Mesendoderm (in vitro differentiated cells): Measurements from ENCODE around the gene ARHGAP26.
A peak's percentile ranks its signal among the peaks of the same experiment; 100 is the strongest.

ENCODE experiments used
- DNase-seq: peaks from one replicate; pipeline ENCODE4 v3.0.0; 2013
- H2AK5ac ChIP-seq: 2 replicates; pipeline ENCODE4 v1.6.1; 2013; ENCODE audit warnings: low read length, inconsistent platforms
- H2BK120ac ChIP-seq: 2 replicates; pipeline ENCODE4 v1.6.1; 2013; ENCODE audit warnings: low read depth, mild to moderate bottlenecking, low read length, moderate library complexity, mixed read lengths
- H2BK15ac ChIP-seq: replicated peaks from 2 replicates; pipeline ENCODE4 v1.6.1; 2013; ENCODE audit warnings: low read depth, mild to moderate bottlenecking, moderate library complexity
- H2BK5ac ChIP-seq: 2 replicates; pipeline ENCODE4 v1.6.1; 2013; ENCODE audit warnings: low read length, inconsistent platforms
- H3K18ac ChIP-seq: 2 replicates; pipeline ENCODE4 v1.6.1; 2013; ENCODE audit warnings: mild to moderate bottlenecking, low read length, mixed read lengths
- H3K23ac ChIP-seq: one replicate; pipeline ENCODE4 v1.6.1; 2013; ENCODE audit warnings: low read length
- H3K27ac ChIP-seq: 2 replicates; pipeline ENCODE4 v1.5.1; 2013; ENCODE audit warnings: low read depth, mild to moderate bottlenecking, inconsistent platforms, low read length, moderate library complexity
- H3K27me3 ChIP-seq: 2 replicates; pipeline ENCODE4 v1.6.1; 2013; ENCODE audit warnings: low read length, control low read depth, mild to moderate bottlenecking, inconsistent platforms; ENCODE audit not compliant: insufficient read depth, poor library complexity
- H3K36me3 ChIP-seq: 2 replicates; pipeline ENCODE4 v1.6.1; 2013; ENCODE audit warnings: low read length, inconsistent platforms; ENCODE audit not compliant: control insufficient read depth, insufficient read depth
- H3K4ac ChIP-seq: one replicate; pipeline ENCODE4 v1.6.1; 2013; ENCODE audit warnings: low read depth, mild to moderate bottlenecking, low read length, moderate library complexity
- H3K4me1 ChIP-seq: 2 replicates; pipeline ENCODE4 v1.6.1; 2013; ENCODE audit warnings: low read depth, low read length, inconsistent platforms; ENCODE audit not compliant: control insufficient read depth
- H3K4me2 ChIP-seq: 2 replicates; pipeline ENCODE4 v1.6.1; 2013; ENCODE audit warnings: low read length
- H3K4me3 ChIP-seq: 2 replicates; pipeline ENCODE4 v1.5.1; 2013; ENCODE audit warnings: mild to moderate bottlenecking, low read length
- H3K56ac ChIP-seq: one replicate; pipeline ENCODE4 v1.6.1; 2013; ENCODE audit warnings: low read length
- H3K79me1 ChIP-seq: 2 replicates; pipeline ENCODE4 v1.6.1; 2013; ENCODE audit warnings: low read length, inconsistent platforms
- H3K79me2 ChIP-seq: 2 replicates; pipeline ENCODE4 v1.6.1; 2013; ENCODE audit warnings: mild to moderate bottlenecking, low read length; ENCODE audit not compliant: control insufficient read depth, insufficient read depth
- H3K9ac ChIP-seq: 2 replicates; pipeline ENCODE4 v1.6.1; 2013; ENCODE audit warnings: low read length, inconsistent platforms
- H4K5ac ChIP-seq: one replicate; pipeline ENCODE4 v1.6.1; 2013; ENCODE audit warnings: low read length
- H4K8ac ChIP-seq: one replicate; pipeline ENCODE4 v1.6.1; 2013; ENCODE audit warnings: low read depth, mild to moderate bottlenecking, control low read depth, low read length, moderate library complexity
- WGBS: extraction: QIAGEN DNeasy Blood & Tissue Kit; methylation state at CpG from one replicate; pipeline ENCODE4 v1.1.7; 2013; ENCODE audit warnings: low lambda C conversion rate, missing lambda C conversion rate; ENCODE audit not compliant: insufficient coverage; ENCODE audit errors: extremely low coverage; 5-methylcytosine and 5-hydroxymethylcytosine counted together

The ARHGAP26 gene

DNA sequence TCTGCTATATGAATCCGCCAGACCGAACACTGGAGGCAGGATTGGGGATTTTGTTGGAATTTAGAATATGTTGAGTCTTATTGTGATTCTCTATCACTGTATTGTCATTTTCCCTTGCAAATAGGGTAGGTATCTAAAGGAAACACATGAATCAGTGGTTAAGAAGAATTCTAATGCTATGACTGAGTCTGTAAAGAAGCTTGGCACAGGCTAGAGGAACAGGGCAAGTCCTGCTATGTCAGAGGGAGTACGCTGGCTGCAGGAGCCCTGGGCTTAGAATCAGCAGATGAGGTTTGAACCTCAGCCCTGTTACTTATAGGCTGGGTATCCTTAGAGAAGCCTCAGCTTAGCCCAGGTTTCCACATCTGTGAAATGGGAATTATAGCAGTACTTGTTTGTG lies 435.2 kb downstream of the ARHGAP26 start:
- Histone ChIP-seq H3K4me3 (no peak overlapping the region), H2BK5ac (no peak overlapping the region), H3K9ac (no peak overlapping the region), H3K36me3 (no peaks in the 10 kb centered on the region), H3K79me1 (no peaks in the 10 kb centered on the region), H3K79me2 (no peaks in the 10 kb centered on the region), H3K23ac (no peak overlapping the region), H2AK5ac (no peak overlapping the region), H3K4me1 (peaks cover 5% of the 10 kb centered on the region), H3K27me3 (no peaks in the 10 kb centered on the region), H3K4ac (no peak overlapping the region), H2BK15ac (no peak overlapping the region), H4K8ac (no peak overlapping the region), H3K27ac (no peak overlapping the region), H4K5ac (no peak overlapping the region), H3K4me2 (no peak overlapping the region), H3K56ac (no peak overlapping the region), H2BK120ac (no peak overlapping the region), H3K18ac (no peak overlapping the region)
- no CpG with 5 or more reads among the region's 3 CpGs for WGBS
- no peak for DNase-seq

DNA sequence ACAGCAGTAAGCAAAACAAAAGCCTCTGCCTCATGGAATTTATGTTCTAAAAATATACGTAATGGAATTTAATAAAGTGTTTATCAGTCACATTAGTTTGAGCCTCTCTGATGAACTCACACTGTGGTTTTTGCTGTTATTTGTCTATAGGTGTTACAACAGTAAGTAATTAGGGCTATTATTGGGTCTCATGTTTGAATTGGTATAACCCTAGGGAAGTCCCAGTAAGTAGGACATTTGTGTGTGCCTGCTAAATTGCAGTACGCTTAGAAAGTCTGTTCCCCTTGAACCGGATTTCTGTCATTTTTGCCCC lies 435.7 kb downstream of the ARHGAP26 start:
- Histone ChIP-seq H3K27me3 (no peaks in the 10 kb centered on the region), H3K27ac (no peak overlapping the region), H2BK5ac (no peak overlapping the region), H4K8ac (no peak overlapping the region), H3K4me2 (no peak overlapping the region), H3K79me1 (no peaks in the 10 kb centered on the region), H3K79me2 (no peaks in the 10 kb centered on the region), H3K56ac (no peak overlapping the region), H2AK5ac (no peak overlapping the region), H3K9ac (no peak overlapping the region), H3K18ac (peak overlapping the region; percentile 63), H3K36me3 (no peaks in the 10 kb centered on the region), H3K4me3 (no peak overlapping the region), H2BK15ac (no peak overlapping the region), H3K23ac (no peak overlapping the region), H4K5ac (no peak overlapping the region), H3K4me1 (peaks cover 5% of the 10 kb centered on the region), H3K4ac (no peak overlapping the region), H2BK120ac (no peak overlapping the region)
- no CpG with 5 or more reads among the region's 3 CpGs for WGBS
- no peak for DNase-seq

DNA sequence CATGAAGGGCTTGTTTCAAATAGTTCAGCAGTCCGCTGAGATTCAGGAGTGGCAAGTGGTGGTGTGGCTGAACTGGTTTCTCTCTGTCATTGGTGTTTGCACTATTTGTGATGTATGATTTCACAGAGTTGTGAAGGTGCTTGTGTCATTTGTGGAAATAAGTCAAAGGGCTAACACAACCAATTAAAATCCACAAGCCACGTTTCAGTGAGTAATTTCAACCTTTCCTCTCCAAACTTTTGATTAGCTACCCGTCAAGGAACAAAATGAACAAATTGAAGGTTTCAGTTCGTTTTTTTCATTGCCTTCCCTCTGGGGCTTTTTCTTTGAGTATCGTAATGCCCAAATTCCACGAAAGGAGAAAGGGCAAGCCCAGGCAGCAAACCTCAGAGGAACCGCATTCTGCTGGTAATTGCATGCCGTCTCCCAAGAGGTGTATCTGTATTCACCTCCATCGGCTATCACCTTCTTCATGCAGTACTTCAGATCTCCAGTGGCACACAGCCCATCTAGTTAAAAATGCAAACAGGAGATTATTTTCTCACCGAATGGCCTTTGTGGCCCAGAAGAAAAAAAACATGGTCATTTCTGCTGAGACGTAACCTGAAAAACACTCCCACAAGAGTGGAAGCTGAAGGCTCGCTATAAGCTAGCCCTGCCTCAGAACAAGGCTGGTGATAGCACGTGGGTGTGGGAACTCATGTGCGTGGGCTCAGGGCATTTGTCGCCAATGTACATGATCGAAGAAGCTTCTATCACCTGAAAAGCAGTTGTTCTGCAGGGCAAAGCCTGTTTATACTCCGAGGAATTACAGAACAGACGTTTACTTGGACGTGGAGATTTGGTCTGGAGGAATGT lies 436.2 kb downstream of the ARHGAP26 start:
- WGBS: no CpG with 5 or more reads among the region's 19 CpGs
- no peaks in the 10 kb centered on the region for H3K27me3 ChIP-seq
- H2AK5ac ChIP-seq: no peak overlapping the region
- peaks cover 5% of the 10 kb centered on the region for H3K4me1 ChIP-seq
- H2BK5ac ChIP-seq: peak overlapping the region; percentile 14
- H4K5ac ChIP-seq: no peak overlapping the region
- no peak overlapping the region for H2BK120ac ChIP-seq
- no peaks in the 10 kb centered on the region for H3K36me3 ChIP-seq
- no peak overlapping the region for H3K4me2 ChIP-seq
- no peaks in the 10 kb centered on the region for H3K79me2 ChIP-seq
- no peak overlapping the region for H3K4me3 ChIP-seq
- no peaks in the 10 kb centered on the region for H3K79me1 ChIP-seq
- no peak overlapping the region for H4K8ac ChIP-seq
- peak overlapping the region; percentile 0 for H3K23ac ChIP-seq
- no peak overlapping the region for H3K9ac ChIP-seq
- H2BK15ac ChIP-seq: no peak overlapping the region
- peak overlapping the region; percentile 63 for H3K18ac ChIP-seq
- peak overlapping the region; percentile 67 for H3K56ac ChIP-seq
- H3K4ac ChIP-seq: no peak overlapping the region
- no peak for DNase-seq
- no peak overlapping the region for H3K27ac ChIP-seq

DNA sequence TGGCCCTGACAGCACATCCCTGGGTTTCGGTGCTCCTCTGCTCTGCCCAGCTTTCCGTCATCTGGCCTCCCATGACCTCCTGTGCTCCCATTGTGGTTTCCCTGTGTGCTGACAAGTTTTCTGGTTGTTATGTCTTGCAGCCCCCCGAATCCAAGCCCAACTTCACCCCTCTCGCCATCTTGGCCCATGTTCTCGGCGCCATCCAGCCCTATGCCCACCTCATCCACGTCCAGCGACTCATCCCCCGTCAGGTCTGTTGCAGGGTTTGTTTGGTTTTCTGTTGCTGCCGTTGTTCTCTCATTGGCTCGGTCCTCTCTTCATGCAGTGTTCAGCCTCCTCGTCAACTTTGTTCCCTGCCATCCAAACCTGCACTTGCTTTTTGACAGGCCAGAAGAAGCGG lies 436.9 kb downstream of the ARHGAP26 start:
- H3K4me1 ChIP-seq: peaks cover 5% of the 10 kb centered on the region
- no peaks in the 10 kb centered on the region for H3K79me1 ChIP-seq
- no peak overlapping the region for H3K27ac ChIP-seq
- H3K36me3 ChIP-seq: no peaks in the 10 kb centered on the region
- no peak overlapping the region for H4K8ac ChIP-seq
- no peak overlapping the region for H2BK120ac ChIP-seq
- no peak overlapping the region for H2BK15ac ChIP-seq
- peak overlapping the region; percentile 67 for H3K56ac ChIP-seq
- no peak overlapping the region for H3K4ac ChIP-seq
- H2AK5ac ChIP-seq: no peak overlapping the region
- DNase-seq: no peak
- peak overlapping the region; percentile 14 for H2BK5ac ChIP-seq
- peak overlapping the region; percentile 69 for H3K23ac ChIP-seq
- H3K27me3 ChIP-seq: no peaks in the 10 kb centered on the region
- no peak overlapping the region for H4K5ac ChIP-seq
- H3K18ac ChIP-seq: no peak overlapping the region
- WGBS: no CpG with 5 or more reads among the region's 13 CpGs
- no peaks in the 10 kb centered on the region for H3K79me2 ChIP-seq
- no peak overlapping the region for H3K4me3 ChIP-seq
- no peak overlapping the region for H3K9ac ChIP-seq
- no peak overlapping the region for H3K4me2 ChIP-seq

DNA sequence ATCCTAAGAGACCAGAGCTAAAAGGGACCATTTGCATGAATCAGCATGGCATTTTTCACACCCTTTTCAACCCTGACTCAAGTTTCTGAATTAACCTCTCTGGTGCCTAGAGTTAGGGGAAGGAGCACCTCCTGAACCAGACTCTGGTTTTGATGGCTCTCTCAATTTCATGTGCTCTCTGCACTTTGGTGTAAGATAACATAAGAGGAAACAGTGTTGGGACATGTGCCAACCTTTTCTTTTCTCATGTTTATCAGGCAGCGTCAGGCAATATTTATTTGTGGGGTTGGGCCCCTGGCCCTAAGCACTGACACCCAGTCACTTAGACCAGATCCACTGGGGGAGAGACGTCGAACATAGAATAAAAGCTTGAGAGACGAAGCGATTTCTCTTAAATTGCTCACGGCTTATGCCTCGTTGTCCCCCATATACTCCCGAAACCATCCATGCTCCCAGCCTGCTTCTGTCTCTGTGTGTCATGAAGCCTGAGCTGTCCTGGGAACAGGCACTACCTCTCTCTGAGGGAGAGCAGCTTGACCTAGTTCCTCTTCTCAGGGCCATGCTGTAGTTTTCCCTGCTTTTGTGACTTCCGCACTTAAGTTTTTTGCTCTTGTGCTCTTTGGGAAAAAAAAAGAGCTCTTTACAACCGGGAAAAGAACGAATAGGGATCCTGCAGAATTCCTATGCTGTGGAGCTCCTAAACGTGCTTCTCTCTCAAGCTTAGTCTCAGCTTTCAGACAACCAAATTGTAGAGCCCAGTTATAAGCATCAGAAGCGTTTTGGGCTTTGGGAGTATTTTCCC lies 437.6 kb downstream of the ARHGAP26 start:
- Histone ChIP-seq H3K4me2 (no peak overlapping the region), H2AK5ac (peak overlapping the region; percentile 12), H4K5ac (no peak overlapping the region), H2BK5ac (no peak overlapping the region), H2BK15ac (no peak overlapping the region), H3K9ac (no peak overlapping the region), H3K36me3 (no peaks in the 10 kb centered on the region), H3K79me1 (no peaks in the 10 kb centered on the region), H3K4me1 (peaks cover 5% of the 10 kb centered on the region), H3K4ac (no peak overlapping the region), H3K18ac (no peak overlapping the region), H3K56ac (peak overlapping the region; percentile 6), H2BK120ac (no peak overlapping the region), H3K23ac (no peak overlapping the region), H3K79me2 (no peaks in the 10 kb centered on the region), H4K8ac (peak overlapping the region; percentile 82), H3K27me3 (no peaks in the 10 kb centered on the region), H3K27ac (no peak overlapping the region), H3K4me3 (no peak overlapping the region)
- WGBS: no CpG with 5 or more reads among the region's 13 CpGs
- DNase-seq: peak; percentile 33
